ENCODE measurements around the gene MAFB.

Gene MAFB

GRCh38 chr20:40691566-40692239, 2.7 kb upstream of the MAFB start:
- Histone ChIP-seq H3K9me3 (ENCODE audit: control insufficient read depth, insufficient read depth, low read length) (no peaks in the 10 kb centered on the region), H3K9ac (ENCODE audit: low read depth, low read length) (peak overlapping the region; percentile 81; the same call in 1 of the 2 replicates), H3K4me1 (ENCODE audit: insufficient read depth, low read length) (peaks cover 5% of the 10 kb centered on the region; the same call in 1 of the 2 replicates), H3K36me3 (ENCODE audit: insufficient read depth, low read length) (no peaks in the 10 kb centered on the region)

GRCh38 chr20:40690836-40691565, 2.0 kb upstream of the MAFB start:
- H3K9ac ChIP-seq (ENCODE audit: low read depth, low read length) = peak overlapping the region; percentile 81; the same call in 1 of the 2 replicates
- H3K36me3 ChIP-seq (ENCODE audit: insufficient read depth, low read length) = no peaks in the 10 kb centered on the region
- H3K4me1 ChIP-seq (ENCODE audit: insufficient read depth, low read length) = peaks cover 5% of the 10 kb centered on the region; the same call in 1 of the 2 replicates
- no peaks in the 10 kb centered on the region for H3K9me3 ChIP-seq (ENCODE audit: control insufficient read depth, insufficient read depth, low read length)

GRCh38 chr20:40689943-40690835, 1.2 kb upstream of the MAFB start:
- H3K9ac ChIP-seq (ENCODE audit: low read depth, low read length) = peak overlapping the region; percentile 81
- peaks cover 5% of the 10 kb centered on the region; the same call in 1 of the 2 replicates for H3K4me1 ChIP-seq (ENCODE audit: insufficient read depth, low read length)
- no peaks in the 10 kb centered on the region for H3K36me3 ChIP-seq (ENCODE audit: insufficient read depth, low read length)
- H3K9me3 ChIP-seq (ENCODE audit: control insufficient read depth, insufficient read depth, low read length) = no peaks in the 10 kb centered on the region

- Histone ChIP-seq H3K9me3 (ENCODE audit: control insufficient read depth, insufficient read depth, low read length) (no peaks in the 10 kb centered on the region), H3K4me1 (ENCODE audit: insufficient read depth, low read length) (peaks cover 5% of the 10 kb centered on the region; the same call in 1 of the 2 replicates), H3K9ac (ENCODE audit: low read depth, low read length) (peak overlapping the region; percentile 70; the same call in 1 of the 2 replicates), H3K36me3 (ENCODE audit: insufficient read depth, low read length) (no peaks in the 10 kb centered on the region)
Observed at GRCh38 chr20:40688129-40689099, 622 bp downstream of the MAFB start.

GRCh38 chr20:40687384-40688128, 1.5 kb downstream of the MAFB start:
- Histone ChIP-seq H3K4me1 (ENCODE audit: insufficient read depth, low read length) (peaks cover 5% of the 10 kb centered on the region; the same call in 1 of the 2 replicates), H3K9me3 (ENCODE audit: control insufficient read depth, insufficient read depth, low read length) (no peaks in the 10 kb centered on the region), H3K9ac (ENCODE audit: low read depth, low read length) (peak overlapping the region; percentile 70), H3K36me3 (ENCODE audit: insufficient read depth, low read length) (no peaks in the 10 kb centered on the region)

- Histone ChIP-seq H3K36me3 (ENCODE audit: insufficient read depth, low read length) (no peaks in the 10 kb centered on the region), H3K9me3 (ENCODE audit: control insufficient read depth, insufficient read depth, low read length) (no peaks in the 10 kb centered on the region), H3K4me1 (ENCODE audit: insufficient read depth, low read length) (peaks cover 4% of the 10 kb centered on the region; the same call in 1 of the 2 replicates), H3K9ac (ENCODE audit: low read depth, low read length) (peak overlapping the region; percentile 70; the same call in 1 of the 2 replicates)
Observed at GRCh38 chr20:40686893-40687292, 2.1 kb downstream of the MAFB start.

- H3K9ac ChIP-seq (ENCODE audit: low read depth, low read length) = peak overlapping the region; percentile 70; the same call in 1 of the 2 replicates
- no peaks in the 10 kb centered on the region for H3K36me3 ChIP-seq (ENCODE audit: insufficient read depth, low read length)
- no peaks in the 10 kb centered on the region for H3K9me3 ChIP-seq (ENCODE audit: control insufficient read depth, insufficient read depth, low read length)
- H3K4me1 ChIP-seq (ENCODE audit: insufficient read depth, low read length) = peaks cover 7% of the 10 kb centered on the region; the same call in 1 of the 2 replicates
Observed at GRCh38 chr20:40686434-40686882, 2.6 kb downstream of the MAFB start.

GRCh38 chr20:40685349-40685748, 3.7 kb downstream of the MAFB start:
- Histone ChIP-seq H3K9me3 (ENCODE audit: control insufficient read depth, insufficient read depth, low read length) (no peaks in the 10 kb centered on the region), H3K9ac (ENCODE audit: low read depth, low read length) (no peak overlapping the region), H3K4me1 (ENCODE audit: insufficient read depth, low read length) (peaks cover 7% of the 10 kb centered on the region; the same call in 1 of the 2 replicates), H3K36me3 (ENCODE audit: insufficient read depth, low read length) (no peaks in the 10 kb centered on the region)

- Histone ChIP-seq H3K9me3 (ENCODE audit: control insufficient read depth, insufficient read depth, low read length) (no peaks in the 10 kb centered on the region), H3K9ac (ENCODE audit: low read depth, low read length) (no peak overlapping the region; the same call in 1 of the 2 replicates), H3K36me3 (ENCODE audit: insufficient read depth, low read length) (no peaks in the 10 kb centered on the region), H3K4me1 (ENCODE audit: insufficient read depth, low read length) (peaks cover 7% of the 10 kb centered on the region; the same call in 1 of the 2 replicates)
Observed at GRCh38 chr20:40683894-40684268, 5.2 kb downstream of the MAFB start.

- Histone ChIP-seq H3K9me3 (ENCODE audit: control insufficient read depth, insufficient read depth, low read length) (no peaks in the 10 kb centered on the region), H3K4me1 (ENCODE audit: insufficient read depth, low read length) (peaks cover 7% of the 10 kb centered on the region; the same call in 1 of the 2 replicates), H3K9ac (ENCODE audit: low read depth, low read length) (peak overlapping the region; percentile 55; the same call in 1 of the 2 replicates), H3K36me3 (ENCODE audit: insufficient read depth, low read length) (no peaks in the 10 kb centered on the region)
Observed at GRCh38 chr20:40683221-40683893, 5.7 kb downstream of the MAFB start.

GRCh38 chr20:40682104-40682981, 6.7 kb downstream of the MAFB start:
- peaks cover 7% of the 10 kb centered on the region; the same call in 1 of the 2 replicates for H3K4me1 ChIP-seq (ENCODE audit: insufficient read depth, low read length)
- peak overlapping the region; percentile 55; the same call in 1 of the 2 replicates for H3K9ac ChIP-seq (ENCODE audit: low read depth, low read length)
- H3K36me3 ChIP-seq (ENCODE audit: insufficient read depth, low read length) = no peaks in the 10 kb centered on the region
- no peaks in the 10 kb centered on the region for H3K9me3 ChIP-seq (ENCODE audit: control insufficient read depth, insufficient read depth, low read length)

Measured in ES-I3 (cell line).